K562 (cell line): Measurements from ENCODE around the gene ARL8A. TPM values are rescaled to one million over a fixed set of nuclear protein-coding genes. Genes with fewer than 3 reads are reported as not detected.
A peak's percentile ranks its signal among the peaks of the same experiment; 100 is the strongest.

Experiments
- ATF4 ChIP-seq: fragments of 450-650 bp; formaldehyde crosslinking; IDR thresholded peaks from 2 replicates; pipeline ENCODE4 v1.4.0; 2022; ENCODE audit warnings: mild to moderate bottlenecking, moderate library complexity
- CBX8 ChIP-seq: fragments of 200-600 bp; sonication (generic); IDR thresholded peaks from 2 replicates; pipeline ENCODE4 v1.6.1; 2012; ENCODE audit warnings: borderline replicate concordance, mixed run types, low read depth, mild to moderate bottlenecking, moderate library complexity, mixed read lengths, low read length, control low read depth, inconsistent platforms; ENCODE audit not compliant: poor library complexity, severe bottlenecking; ENCODE audit errors: extremely low read depth
- CSDE1 ChIP-seq, 2 experiments: fragments of 450-650 bp; IDR thresholded peaks; 2 replicates each; pipeline ENCODE4 v1.6.1; 2016; ENCODE audit warnings: mild to moderate bottlenecking in 1 of 2
- E2F5 ChIP-seq: sonication (generic); formaldehyde crosslinking; IDR thresholded peaks from 2 replicates; pipeline ENCODE4 v1.8.0; 2022; ENCODE audit warnings: mild to moderate bottlenecking, missing genetic modification reagents
- EWSR1 ChIP-seq: fragments of 450-650 bp; IDR thresholded peaks from 2 replicates; pipeline ENCODE4 v1.6.1; 2018; ENCODE audit warnings: borderline replicate concordance, mild to moderate bottlenecking, low read depth, moderate library complexity; ENCODE audit not compliant: partially characterized antibody
- MTA1 ChIP-seq: fragments of 450-650 bp; IDR thresholded peaks from 2 replicates; pipeline ENCODE4 v1.6.1; 2017; ENCODE audit warnings: borderline replicate concordance
- NR3C1 ChIP-seq: sonication (generic); formaldehyde crosslinking; IDR thresholded peaks from 2 replicates; pipeline ENCODE4 v1.8.1; 2022; ENCODE audit warnings: missing genetic modification reagents
- PHF20 ChIP-seq: fragments of 450-650 bp; IDR thresholded peaks from 2 replicates; pipeline ENCODE4 v1.6.1; 2018; ENCODE audit not compliant: partially characterized antibody
- PRMT5 ChIP-seq: sonication (generic); formaldehyde crosslinking; IDR thresholded peaks from 2 replicates; pipeline ENCODE4 v1.5.0; 2020; ENCODE audit warnings: missing genetic modification reagents
- RNF219 ChIP-seq: fragments of 250-450 bp; sonication (Bioruptor Pico); IDR thresholded peaks from 2 replicates; pipeline ENCODE4 v1.5.0; 2022; ENCODE audit warnings: mild to moderate bottlenecking
- SIN3A ChIP-seq, 2 experiments: fragments of 150-350 bp in 1 of 2; IDR thresholded peaks; 2 replicates each; pipeline ENCODE4 v1.6.1; 2011 to 2016; ENCODE audit warnings: borderline replicate concordance in 2 of 2, low read depth in 2 of 2, low read length in 2 of 2, mild to moderate bottlenecking in 2 of 2, moderate library complexity in 2 of 2; ENCODE audit not compliant: control insufficient read depth in 1 of 2
- SMAD3 ChIP-seq: fragments of 450-650 bp; formaldehyde crosslinking; conservative IDR thresholded peaks from 2 replicates; pipeline ENCODE4 v1.4.0; 2020; ENCODE audit warnings: mild to moderate bottlenecking
- TAF1 ChIP-seq: IDR thresholded peaks from 2 replicates; pipeline ENCODE4 v1.6.1; 2011; ENCODE audit warnings: mild to moderate bottlenecking, low read length, moderate library complexity; ENCODE audit not compliant: insufficient read depth, control insufficient read depth, severe bottlenecking; ENCODE audit errors: extremely low read depth
- ZNF165 ChIP-seq: fragments of 250-450 bp; sonication (Bioruptor Pico); IDR thresholded peaks from 2 replicates; pipeline ENCODE4 v1.4.0; 2020; ENCODE audit warnings: borderline replicate concordance
- ZNF217 ChIP-seq: sonication (generic); formaldehyde crosslinking; IDR thresholded peaks from 2 replicates; pipeline ENCODE4 v1.8.0; 2022; ENCODE audit warnings: mild to moderate bottlenecking, missing genetic modification reagents
- ZNF408 ChIP-seq: fragments of 250-450 bp; sonication (Bioruptor Pico); IDR thresholded peaks from 2 replicates; pipeline ENCODE4 v1.4.0; 2020; ENCODE audit warnings: low read depth, mild to moderate bottlenecking, moderate library complexity
- polyA plus RNA-seq, 8 experiments: library from polyadenylated mRNA; depleted of rRNA in 4 of 8; stranded (reverse) in 5 of 8; unstranded in 3 of 8; fragments of >200 nt; fragmentation: Nextera tagmentation in 2 of 8; fragmentation: Illumina TruSeq in 1 of 8; extraction: Ambion mirVana in 2 of 8; extraction: Trizol in 1 of 8; gene quantifications; 2 replicates each; pipeline versions ENCODE4 v1.2.1 to v1.2.3, GENCODE V29; 2011 to 2014; ENCODE audit warnings: inconsistent platforms in 1 of 8, missing spikeins in 1 of 8
- total RNA-seq, 7 experiments: library from RNA; depleted of rRNA in 6 of 7; stranded (reverse); fragments of >200 nt in 6 of 7; fragmentation: Illumina TruSeq in 2 of 7; extraction: Trizol in 2 of 7; gene quantifications; 2 replicates each; pipeline versions ENCODE4 v1.2.1 to v1.2.3, GENCODE V29; 2011 to 2021; ENCODE audit warnings: low replicate concordance in 1 of 7
- TF ChIP-seq, protein P1 (sequence below): fragments of 450-650 bp; IDR thresholded peaks from 2 replicates; pipeline ENCODE4 v1.6.1; 2017; ENCODE audit warnings: antibody characterized with exemption, mild to moderate bottlenecking

ARL8A gene
- total and polyA plus RNA-seq, 9 of the 15 experiments (the other 6 are each of a cell fraction or from before 2014, with no cell fraction given): 0.17 to 27.3 (median 15.6) TPM

DNA sequence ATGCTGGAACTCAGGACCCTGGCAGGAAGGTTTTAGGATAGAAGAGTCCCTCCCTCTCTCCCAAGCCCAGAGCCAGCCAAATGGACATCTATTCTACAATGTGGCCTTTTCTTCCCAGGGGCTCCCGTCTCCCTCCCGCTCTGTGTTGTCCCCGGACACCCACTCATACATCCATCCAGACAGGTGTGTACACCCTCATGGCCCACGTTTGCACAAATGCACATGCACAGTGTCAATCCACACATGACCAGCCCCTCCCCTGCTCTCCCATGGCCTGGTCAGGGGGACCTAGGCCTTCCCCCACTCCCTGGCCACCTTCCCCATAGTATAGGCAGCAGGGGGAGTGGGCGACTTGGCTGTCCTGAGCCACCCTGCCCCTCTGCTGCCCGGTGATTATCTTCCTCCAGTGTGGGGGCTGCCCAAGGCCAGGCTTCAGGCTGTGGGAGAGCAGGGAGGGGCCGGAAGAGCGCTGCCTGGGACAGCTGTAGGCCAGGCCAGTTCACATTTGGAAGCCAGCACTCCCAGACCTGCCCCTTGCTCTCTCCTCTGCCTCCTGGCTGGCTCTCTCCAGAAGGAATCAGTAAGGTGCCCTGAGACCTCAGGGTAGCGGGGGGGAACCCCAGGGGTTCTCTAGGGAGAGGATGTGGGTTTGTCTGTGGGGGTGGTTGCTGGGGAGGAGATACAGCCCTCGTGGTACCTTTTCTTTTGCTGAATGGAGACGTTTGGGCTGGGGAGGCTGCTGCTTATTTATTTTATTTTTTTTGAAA lies 19.9 kb upstream of the ARL8A start (continued):
- TF ChIP-seq, protein P1, sequence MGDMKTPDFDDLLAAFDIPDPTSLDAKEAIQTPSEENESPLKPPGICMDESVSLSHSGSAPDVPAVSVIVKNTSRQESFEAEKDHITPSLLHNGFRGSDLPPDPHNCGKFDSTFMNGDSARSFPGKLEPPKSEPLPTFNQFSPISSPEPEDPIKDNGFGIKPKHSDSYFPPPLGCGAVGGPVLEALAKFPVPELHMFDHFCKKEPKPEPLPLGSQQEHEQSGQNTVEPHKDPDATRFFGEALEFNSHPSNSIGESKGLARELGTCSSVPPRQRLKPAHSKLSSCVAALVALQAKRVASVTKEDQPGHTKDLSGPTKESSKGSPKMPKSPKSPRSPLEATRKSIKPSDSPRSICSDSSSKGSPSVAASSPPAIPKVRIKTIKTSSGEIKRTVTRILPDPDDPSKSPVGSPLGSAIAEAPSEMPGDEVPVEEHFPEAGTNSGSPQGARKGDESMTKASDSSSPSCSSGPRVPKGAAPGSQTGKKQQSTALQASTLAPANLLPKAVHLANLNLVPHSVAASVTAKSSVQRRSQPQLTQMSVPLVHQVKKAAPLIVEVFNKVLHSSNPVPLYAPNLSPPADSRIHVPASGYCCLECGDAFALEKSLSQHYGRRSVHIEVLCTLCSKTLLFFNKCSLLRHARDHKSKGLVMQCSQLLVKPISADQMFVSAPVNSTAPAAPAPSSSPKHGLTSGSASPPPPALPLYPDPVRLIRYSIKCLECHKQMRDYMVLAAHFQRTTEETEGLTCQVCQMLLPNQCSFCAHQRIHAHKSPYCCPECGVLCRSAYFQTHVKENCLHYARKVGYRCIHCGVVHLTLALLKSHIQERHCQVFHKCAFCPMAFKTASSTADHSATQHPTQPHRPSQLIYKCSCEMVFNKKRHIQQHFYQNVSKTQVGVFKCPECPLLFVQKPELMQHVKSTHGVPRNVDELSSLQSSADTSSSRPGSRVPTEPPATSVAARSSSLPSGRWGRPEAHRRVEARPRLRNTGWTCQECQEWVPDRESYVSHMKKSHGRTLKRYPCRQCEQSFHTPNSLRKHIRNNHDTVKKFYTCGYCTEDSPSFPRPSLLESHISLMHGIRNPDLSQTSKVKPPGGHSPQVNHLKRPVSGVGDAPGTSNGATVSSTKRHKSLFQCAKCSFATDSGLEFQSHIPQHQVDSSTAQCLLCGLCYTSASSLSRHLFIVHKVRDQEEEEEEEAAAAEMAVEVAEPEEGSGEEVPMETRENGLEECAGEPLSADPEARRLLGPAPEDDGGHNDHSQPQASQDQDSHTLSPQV: peak; percentile 97
- TF ChIP-seq PHF20 (no peak), MTA1 (no peak), NR3C1 (no peak), ZNF165 (CRISPR knock-in tag) (no peak), ZNF217 (no peak), SMAD3 (CRISPR knock-in tag) (no peak), ZNF408 (CRISPR knock-in tag) (no peak), E2F5 (no peak), CSDE1 (IDR thresholded peaks at IDR 0.05) (no peak), SIN3A (IDR thresholded peaks at IDR 0.05; ENCODE audit: borderline replicate concordance in 2 of 2, control insufficient read depth in 1 of 2, low read depth in 2 of 2, low read length in 2 of 2) (peak in 1 of 2 experiments; percentile 57; a peak in 1 of 4 replicates), ATF4 (CRISPR knock-in tag) (no peak; the same call in none of the 2 replicates), EWSR1 (no peak), TAF1 (peak; percentile 93), PRMT5 (CRISPR knock-in tag) (no peak), RNF219 (CRISPR knock-in tag) (no peak), CBX8 (no peak)
